Transverse colon (tissue), 3 donors: Measurements from ENCODE around the gene SRRM3.

ENCODE experiments used
- POLR2A ChIP-seq: fragments of 450-650 bp; IDR thresholded peaks from one replicate; pipeline ENCODE4 v1.6.1; 2016; ENCODE audit warnings: antibody characterized with exemption, mild to moderate bottlenecking, moderate library complexity
- TF ChIP-seq, protein P1 (sequence below), 5 experiments: fragments of 200-600 bp in 3 of 5; fragments of 450-650 bp in 2 of 5; sonication (generic) in 3 of 5; IDR thresholded peaks; 1 replicate in 2 of 5; 2 replicates in 3 of 5; pipeline ENCODE4 v1.5.1; 2016 to 2017; ENCODE audit warnings: antibody characterized with exemption in 5 of 5, inconsistent platforms in 3 of 5, mild to moderate bottlenecking in 2 of 5, moderate library complexity in 1 of 5

DNA sequence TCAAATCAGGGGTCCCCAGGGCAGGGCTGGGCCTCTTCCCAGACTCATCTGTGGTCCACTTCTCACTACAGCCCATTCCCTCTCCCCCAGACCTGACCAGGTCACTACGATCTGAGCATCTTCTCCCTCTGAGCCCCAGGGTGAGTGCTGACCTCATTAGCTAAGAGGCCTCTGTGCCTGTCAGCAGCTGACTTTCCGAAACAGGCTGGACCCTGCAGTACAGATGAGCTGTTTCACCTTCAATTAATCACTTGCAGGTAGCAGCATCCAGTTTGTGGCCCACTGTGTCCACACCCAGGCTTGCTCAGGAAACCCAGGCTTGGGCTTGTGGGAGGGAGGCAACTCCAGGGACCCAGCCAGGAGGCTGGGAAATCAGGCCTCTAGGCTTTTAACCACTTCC, 24.3 kb downstream of the SRRM3 start:
- TF ChIP-seq, protein P1, sequence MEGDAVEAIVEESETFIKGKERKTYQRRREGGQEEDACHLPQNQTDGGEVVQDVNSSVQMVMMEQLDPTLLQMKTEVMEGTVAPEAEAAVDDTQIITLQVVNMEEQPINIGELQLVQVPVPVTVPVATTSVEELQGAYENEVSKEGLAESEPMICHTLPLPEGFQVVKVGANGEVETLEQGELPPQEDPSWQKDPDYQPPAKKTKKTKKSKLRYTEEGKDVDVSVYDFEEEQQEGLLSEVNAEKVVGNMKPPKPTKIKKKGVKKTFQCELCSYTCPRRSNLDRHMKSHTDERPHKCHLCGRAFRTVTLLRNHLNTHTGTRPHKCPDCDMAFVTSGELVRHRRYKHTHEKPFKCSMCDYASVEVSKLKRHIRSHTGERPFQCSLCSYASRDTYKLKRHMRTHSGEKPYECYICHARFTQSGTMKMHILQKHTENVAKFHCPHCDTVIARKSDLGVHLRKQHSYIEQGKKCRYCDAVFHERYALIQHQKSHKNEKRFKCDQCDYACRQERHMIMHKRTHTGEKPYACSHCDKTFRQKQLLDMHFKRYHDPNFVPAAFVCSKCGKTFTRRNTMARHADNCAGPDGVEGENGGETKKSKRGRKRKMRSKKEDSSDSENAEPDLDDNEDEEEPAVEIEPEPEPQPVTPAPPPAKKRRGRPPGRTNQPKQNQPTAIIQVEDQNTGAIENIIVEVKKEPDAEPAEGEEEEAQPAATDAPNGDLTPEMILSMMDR (IDR thresholded peaks at IDR 0.05) = no peak
- TF ChIP-seq POLR2A = no peak
